ELF-1 (cell line): ENCODE measurements around the gene PUM2.
"Not testable (repeated sequence)": the region's sequence is repeated elsewhere in the genome, so short reads cannot be mapped to it uniquely, and the experiment has no call there.

Experiments used
- DNase-seq: peaks from one replicate; pipeline ENCODE4 v3.0.0-alpha.2; 2016; ENCODE audit warnings: low read depth, low spot score

The PUM2 gene

GRCh38 chr2:20294231-20294630 is 56.4 kb downstream of the PUM2 start:
- no peak for DNase-seq

- no peak for DNase-seq
Observed at GRCh38 chr2:20292984-20293383, 57.7 kb downstream of the PUM2 start.

GRCh38 chr2:20291846-20292408 is 58.7 kb downstream of the PUM2 start:
- DNase-seq: no peak

- peak; percentile 81 for DNase-seq
Observed at GRCh38 chr2:20291106-20291564, 59.5 kb downstream of the PUM2 start.

- no peak for DNase-seq
Observed at GRCh38 chr2:20288642-20289340, 61.9 kb downstream of the PUM2 start.

GRCh38 chr2:20282916-20283592 is 67.6 kb downstream of the PUM2 start:
- DNase-seq: no peak

- DNase-seq: no peak
Observed at GRCh38 chr2:20281876-20282275, 68.8 kb downstream of the PUM2 start.

GRCh38 chr2:20273042-20273441 is 77.6 kb downstream of the PUM2 start:
- DNase-seq: no peak

GRCh38 chr2:20268317-20268716 is 82.3 kb downstream of the PUM2 start:
- DNase-seq: not testable (repeated sequence)

GRCh38 chr2:20267529-20267928 is 83.1 kb downstream of the PUM2 start:
- DNase-seq: no peak

- no peak for DNase-seq
Observed at GRCh38 chr2:20264629-20265028, 86.0 kb downstream of the PUM2 start.

- no peak for DNase-seq
Observed at GRCh38 chr2:20257411-20257810, 93.2 kb downstream of the PUM2 start.

- DNase-seq: no peak
Observed at GRCh38 chr2:20254731-20255130, 95.9 kb downstream of the PUM2 start.

- no peak for DNase-seq
Observed at GRCh38 chr2:20250436-20250835, 100.2 kb downstream of the PUM2 start.

GRCh38 chr2:20249170-20249569 is 101.5 kb downstream of the PUM2 start:
- DNase-seq: no peak

- no peak for DNase-seq
Observed at GRCh38 chr2:20247084-20247483, 103.6 kb downstream of the PUM2 start.

- DNase-seq: not testable (repeated sequence)
Observed at GRCh38 chr2:20243637-20244036, 107.0 kb downstream of the PUM2 start.

- peak; percentile 80 for DNase-seq
Observed at GRCh38 chr2:20242727-20243377, 107.8 kb downstream of the PUM2 start.

GRCh38 chr2:20241973-20242726 is 108.5 kb downstream of the PUM2 start:
- no peak for DNase-seq

GRCh38 chr2:20240291-20240690 is 110.4 kb downstream of the PUM2 start:
- DNase-seq: not testable (repeated sequence)

GRCh38 chr2:20236496-20236895 is 114.1 kb downstream of the PUM2 start:
- no peak for DNase-seq
